ENCODE results near the gene PIP4K2B.

DNA sequence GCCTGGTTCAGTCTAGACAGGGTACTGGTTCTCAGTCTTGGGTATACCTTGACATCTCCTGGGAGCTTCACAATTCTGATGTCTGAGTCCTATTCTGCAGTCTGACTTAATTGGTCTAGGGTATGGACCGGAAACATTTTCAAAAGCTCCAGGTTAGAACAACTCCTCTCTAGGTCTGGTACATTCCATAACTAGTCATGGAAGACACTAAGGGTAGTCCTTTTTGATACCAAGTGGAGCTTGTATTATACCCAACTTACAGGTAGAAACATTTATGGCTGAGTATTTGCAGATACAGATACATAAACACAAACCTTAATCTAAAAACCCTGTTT lies 49.2 kb upstream of the PIP4K2B start:
- TF ChIP-seq EZH2 (IDR thresholded peaks at IDR 0.05; ENCODE audit: borderline replicate concordance, low read depth, low read length, severe bottlenecking): no peak
- TF ChIP-seq, protein P1, sequence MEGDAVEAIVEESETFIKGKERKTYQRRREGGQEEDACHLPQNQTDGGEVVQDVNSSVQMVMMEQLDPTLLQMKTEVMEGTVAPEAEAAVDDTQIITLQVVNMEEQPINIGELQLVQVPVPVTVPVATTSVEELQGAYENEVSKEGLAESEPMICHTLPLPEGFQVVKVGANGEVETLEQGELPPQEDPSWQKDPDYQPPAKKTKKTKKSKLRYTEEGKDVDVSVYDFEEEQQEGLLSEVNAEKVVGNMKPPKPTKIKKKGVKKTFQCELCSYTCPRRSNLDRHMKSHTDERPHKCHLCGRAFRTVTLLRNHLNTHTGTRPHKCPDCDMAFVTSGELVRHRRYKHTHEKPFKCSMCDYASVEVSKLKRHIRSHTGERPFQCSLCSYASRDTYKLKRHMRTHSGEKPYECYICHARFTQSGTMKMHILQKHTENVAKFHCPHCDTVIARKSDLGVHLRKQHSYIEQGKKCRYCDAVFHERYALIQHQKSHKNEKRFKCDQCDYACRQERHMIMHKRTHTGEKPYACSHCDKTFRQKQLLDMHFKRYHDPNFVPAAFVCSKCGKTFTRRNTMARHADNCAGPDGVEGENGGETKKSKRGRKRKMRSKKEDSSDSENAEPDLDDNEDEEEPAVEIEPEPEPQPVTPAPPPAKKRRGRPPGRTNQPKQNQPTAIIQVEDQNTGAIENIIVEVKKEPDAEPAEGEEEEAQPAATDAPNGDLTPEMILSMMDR (IDR thresholded peaks at IDR 0.05; ENCODE audit: borderline replicate concordance, extremely low read depth, low read length, poor library complexity, severe bottlenecking): no peak
